ENCODE measurements around the gene NKX1-1. TPM values are rescaled to one million over a fixed set of nuclear protein-coding genes. Genes with fewer than 3 reads are reported as not detected.

The NKX1-1 gene
- total and polyA plus RNA-seq, 2 experiments from 2014 or later: not detected

GRCh38 chr4:1415681-1415981 lies 9.4 kb upstream of the NKX1-1 start:
- peaks cover 36% of the 10 kb centered on the region for H3K27me3 ChIP-seq (ENCODE audit: insufficient read depth)
- no peak overlapping the region for H3K27ac Mint-ChIP-seq
- H3K79me2 ChIP-seq (replicated peaks; ENCODE audit: insufficient read depth): no peaks in the 10 kb centered on the region
- H3K4me1 ChIP-seq (ENCODE audit: insufficient read depth): no peaks in the 10 kb centered on the region
- peak overlapping the region; percentile 42 for H3K4me3 Mint-ChIP-seq
- H3K36me3 Mint-ChIP-seq (ENCODE audit: low read depth): no peaks in the 10 kb centered on the region
- peaks cover 3% of the 10 kb centered on the region; the same call in 2 of the 3 replicates for H3K4me1 Mint-ChIP-seq
- no peaks in the 10 kb centered on the region; the same call in 2 of the 3 replicates for H3K9me3 Mint-ChIP-seq
- H3F3A ChIP-seq (replicated peaks; ENCODE audit: low read depth): 0 out of 2 replicates have a peak, but pooled peaks cover 3% of the 10 kb centered on the region
- TF ChIP-seq CTCF (conservative IDR thresholded peaks at IDR 0.05; ENCODE audit: low read depth in 2 of 2) (no peak), JUNB (IDR thresholded peaks at IDR 0.05; ENCODE audit: unreplicated experiment) (no peak), STAT1 (IDR thresholded peaks at IDR 0.05; ENCODE audit: unreplicated experiment) (no peak), REST (IDR thresholded peaks at IDR 0.05; ENCODE audit: unreplicated experiment) (no peak)
- peaks cover 43% of the 10 kb centered on the region for H3K27me3 Mint-ChIP-seq (ENCODE audit: insufficient read depth, low read depth, poor library complexity)
- ATAC-seq: no peak
- no peak overlapping the region for H3K4me3 ChIP-seq
- H2AFZ ChIP-seq: no peak overlapping the region
- H3K36me3 ChIP-seq (ENCODE audit: insufficient read depth): no peaks in the 10 kb centered on the region
- H3K27ac ChIP-seq (ENCODE audit: low read depth): no peak overlapping the region
- no peak for DNase-seq (ENCODE audit: low spot score)
- peaks cover 3% of the 10 kb centered on the region; the same call in 1 of the 2 replicates for H4K20me1 ChIP-seq (replicated peaks; ENCODE audit: insufficient read depth)
- H3K9me2 ChIP-seq (ENCODE audit: insufficient read depth): no peaks in the 10 kb centered on the region
- no peak overlapping the region for H3K4me2 ChIP-seq

GRCh38 chr4:1414831-1415680 lies 8.8 kb upstream of the NKX1-1 start:
- Mint-ChIP-seq H3K27ac (no peak overlapping the region), H3K27me3 (ENCODE audit: insufficient read depth, low read depth, poor library complexity) (peaks cover 48% of the 10 kb centered on the region), H3K4me3 (peak overlapping the region; percentile 42), H3K9me3 (no peaks in the 10 kb centered on the region; the same call in 2 of the 3 replicates), H3K4me1 (peaks cover 3% of the 10 kb centered on the region; the same call in 2 of the 3 replicates), H3K36me3 (ENCODE audit: low read depth) (no peaks in the 10 kb centered on the region)
- Histone ChIP-seq H3K4me1 (ENCODE audit: insufficient read depth) (no peaks in the 10 kb centered on the region), H4K20me1 (replicated peaks; ENCODE audit: insufficient read depth) (peaks cover 3% of the 10 kb centered on the region; the same call in 1 of the 2 replicates), H3K27me3 (ENCODE audit: insufficient read depth) (peaks cover 40% of the 10 kb centered on the region), H3K79me2 (replicated peaks; ENCODE audit: insufficient read depth) (no peaks in the 10 kb centered on the region), H2AFZ (no peak overlapping the region), H3F3A (replicated peaks; ENCODE audit: low read depth) (0 out of 2 replicates have a peak, but pooled peaks cover 3% of the 10 kb centered on the region), H3K9me2 (ENCODE audit: insufficient read depth) (no peaks in the 10 kb centered on the region), H3K4me3 (peak overlapping the region; percentile 45; the same call in 1 of the 2 replicates), H3K27ac (ENCODE audit: low read depth) (no peak overlapping the region), H3K4me2 (peak overlapping the region; percentile 62; the same call in 1 of the 2 replicates), H3K36me3 (ENCODE audit: insufficient read depth) (no peaks in the 10 kb centered on the region)
- ATAC-seq (peak; percentile 11), DNase-seq (ENCODE audit: low spot score) (peak; percentile 65)
- TF ChIP-seq REST (IDR thresholded peaks at IDR 0.05; ENCODE audit: unreplicated experiment): no peak
